GM19372 (cell line): Measurements from ENCODE around the gene TARBP2.

Experiments used
- ATAC-seq: cut with Tn5 transposase; IDR thresholded peaks from one replicate; pipeline ENCODE4 v1.9.1; 2021; ENCODE audit warnings: mild to moderate bottlenecking, low read depth, moderate library complexity; ENCODE audit not compliant: unreplicated experiment

The TARBP2 gene

GRCh38 chr12:53550595-53550994, 49.5 kb downstream of the TARBP2 start:
- ATAC-seq: no peak

- ATAC-seq: no peak
Measured at GRCh38 chr12:53551889-53552291, 50.8 kb downstream of the TARBP2 start.

GRCh38 chr12:53552361-53553327, 51.6 kb downstream of the TARBP2 start:
- no peak for ATAC-seq
